Endothelial cell (in vitro differentiated cells): ENCODE measurements around the gene TATDN2. TPM values are rescaled to one million over a fixed set of nuclear protein-coding genes. Genes with fewer than 3 reads are reported as not detected.

Experiments used
- DNase-seq: peaks from one replicate; pipeline ENCODE4 v3.0.0; 2021; ENCODE audit warnings: low spot score
- H3K27ac Mint-ChIP-seq: one replicate; pipeline ENCODE4 v1.8.0; 2021; ENCODE audit warnings: mixed read lengths, inconsistent platforms; ENCODE audit not compliant: unreplicated experiment
- H3K27me3 Mint-ChIP-seq: one replicate; pipeline ENCODE4 v1.8.0; 2021; ENCODE audit warnings: mild to moderate bottlenecking, moderate library complexity, mixed read lengths, inconsistent platforms; ENCODE audit not compliant: unreplicated experiment
- H3K36me3 Mint-ChIP-seq: one replicate; pipeline ENCODE4 v1.8.0; 2021; ENCODE audit warnings: mild to moderate bottlenecking, low read depth, mixed read lengths, inconsistent platforms; ENCODE audit not compliant: unreplicated experiment
- H3K4me1 Mint-ChIP-seq: one replicate; pipeline ENCODE4 v1.8.0; 2021; ENCODE audit warnings: mild to moderate bottlenecking, mixed read lengths, inconsistent platforms; ENCODE audit not compliant: unreplicated experiment
- H3K4me3 Mint-ChIP-seq: one replicate; pipeline ENCODE4 v1.8.0; 2021; ENCODE audit warnings: mild to moderate bottlenecking, mixed read lengths, inconsistent platforms; ENCODE audit not compliant: unreplicated experiment
- H3K9me3 Mint-ChIP-seq: one replicate; pipeline ENCODE4 v1.8.0; 2021; ENCODE audit warnings: mixed read lengths, inconsistent platforms; ENCODE audit not compliant: unreplicated experiment
- CTCF ChIP-seq: fragments of 200-600 bp; sonication (generic); IDR thresholded peaks from one replicate; pipeline ENCODE4 v1.5.0; 2021; ENCODE audit warnings: antibody characterized with exemption; ENCODE audit not compliant: unreplicated experiment
- long read RNA-seq: library from polyadenylated mRNA; unstranded; transcript quantifications from one replicate; pipeline ENCODE4 v2.0.0, GENCODE V29; 2020; ENCODE audit not compliant: unreplicated experiment
- total RNA-seq: library from RNA; stranded (reverse); fragmentation: NEBNext Ultra II Directional; extraction: Animal tissue kit (Norgen Biotek cat#: 25700); gene quantifications from one replicate; pipeline ENCODE4 v1.2.1, GENCODE V29; 2021; ENCODE audit not compliant: unreplicated experiment

The TATDN2 gene
- total RNA-seq = 41.2 TPM
- long read RNA-seq = 0 reads

- H3K4me3 Mint-ChIP-seq = peak within 1 kb of the TSS; percentile 93
- no peak for TF ChIP-seq CTCF
- DNase-seq = peak; percentile 87
- H3K4me1 Mint-ChIP-seq = peaks cover 26% of the 10 kb centered on the region
- peaks cover 17% of the 10 kb centered on the region for H3K36me3 Mint-ChIP-seq
- peak within 1 kb of the TSS; percentile 74 for H3K27ac Mint-ChIP-seq
- H3K9me3 Mint-ChIP-seq = peaks cover 4% of the 10 kb centered on the region
- H3K27me3 Mint-ChIP-seq = peaks cover 3% of the 10 kb centered on the region
These were observed at the start of gene TATDN2 for GRCh38 chr3:10248184-10248983. Gene TATDN2, plus strand, starts transcription at chr3:10248459. Its CDS starts 742 bp downstream, at chr3:10249201.

GRCh38 chr3:10198761-10199649 is 49.3 kb upstream of the TATDN2 start:
- peaks cover 6% of the 10 kb centered on the region for H3K36me3 Mint-ChIP-seq
- H3K27ac Mint-ChIP-seq = no peak overlapping the region
- DNase-seq = no peak
- TF ChIP-seq CTCF = no peak
- H3K4me3 Mint-ChIP-seq = no peak overlapping the region
- peaks cover 5% of the 10 kb centered on the region for H3K27me3 Mint-ChIP-seq
- no peaks in the 10 kb centered on the region for H3K4me1 Mint-ChIP-seq
- no peaks in the 10 kb centered on the region for H3K9me3 Mint-ChIP-seq

GRCh38 chr3:10204921-10205320 is 43.3 kb upstream of the TATDN2 start:
- H3K36me3 Mint-ChIP-seq = peaks cover 6% of the 10 kb centered on the region
- no peak overlapping the region for H3K4me3 Mint-ChIP-seq
- no peak overlapping the region for H3K27ac Mint-ChIP-seq
- peaks cover 2% of the 10 kb centered on the region for H3K27me3 Mint-ChIP-seq
- no peak for TF ChIP-seq CTCF
- H3K9me3 Mint-ChIP-seq = no peaks in the 10 kb centered on the region
- DNase-seq = no peak
- H3K4me1 Mint-ChIP-seq = no peaks in the 10 kb centered on the region

GRCh38 chr3:10205451-10206165 is 42.7 kb upstream of the TATDN2 start:
- no peak overlapping the region for H3K4me3 Mint-ChIP-seq
- no peak overlapping the region for H3K27ac Mint-ChIP-seq
- no peaks in the 10 kb centered on the region for H3K9me3 Mint-ChIP-seq

More at GRCh38 chr3:10205451-10206165, 42.7 kb upstream of the TATDN2 start:
- no peaks in the 10 kb centered on the region for H3K4me1 Mint-ChIP-seq
- peaks cover 6% of the 10 kb centered on the region for H3K36me3 Mint-ChIP-seq
- DNase-seq = no peak
- H3K27me3 Mint-ChIP-seq = peaks cover 2% of the 10 kb centered on the region
- TF ChIP-seq CTCF = no peak
